ENCODE results near the gene IL36G.

Gene IL36G

GRCh38 chr2:113025737-113026136, 47.9 kb downstream of the IL36G start:
- DNase-seq: no peak

- no peak for DNase-seq
Measured at GRCh38 chr2:113027691-113028090, 49.9 kb downstream of the IL36G start.

- DNase-seq: no peak
Measured at GRCh38 chr2:113028112-113028511, 50.3 kb downstream of the IL36G start.

GRCh38 chr2:113032737-113033136, 54.9 kb downstream of the IL36G start:
- DNase-seq: no peak

- DNase-seq: no peak
Measured at GRCh38 chr2:113034016-113034415, 56.2 kb downstream of the IL36G start.
